ENCODE measurements around the gene EXOC2. TPM values are rescaled to one million over a fixed set of nuclear protein-coding genes. Genes with fewer than 3 reads are reported as not detected.

Gene EXOC2
- total and polyA plus RNA-seq, 2 of the 13 experiments (the other 11 are each of a cell fraction or from before 2014, with no cell fraction given): 12.6 to 22.9 TPM

DNA sequence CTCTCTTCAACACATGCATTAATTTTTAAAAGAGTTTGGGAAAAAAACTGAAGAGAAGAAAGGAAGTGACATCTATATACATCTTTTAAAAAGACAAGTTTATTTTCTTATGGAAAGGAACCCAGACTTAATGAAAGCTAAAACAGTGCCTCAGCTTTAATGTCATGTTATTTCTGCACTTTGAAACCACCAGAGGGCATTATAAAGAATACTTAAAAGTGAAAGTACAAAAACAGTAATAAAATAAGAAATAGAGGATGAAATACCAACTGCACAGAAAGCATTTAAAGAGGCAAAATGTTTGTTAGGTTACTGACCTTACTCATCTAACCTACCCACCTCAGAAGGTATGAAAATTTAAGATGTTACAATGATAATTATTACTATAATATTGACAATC lies 134.8 kb downstream of the EXOC2 start (continued):
- TF ChIP-seq, protein P1, sequence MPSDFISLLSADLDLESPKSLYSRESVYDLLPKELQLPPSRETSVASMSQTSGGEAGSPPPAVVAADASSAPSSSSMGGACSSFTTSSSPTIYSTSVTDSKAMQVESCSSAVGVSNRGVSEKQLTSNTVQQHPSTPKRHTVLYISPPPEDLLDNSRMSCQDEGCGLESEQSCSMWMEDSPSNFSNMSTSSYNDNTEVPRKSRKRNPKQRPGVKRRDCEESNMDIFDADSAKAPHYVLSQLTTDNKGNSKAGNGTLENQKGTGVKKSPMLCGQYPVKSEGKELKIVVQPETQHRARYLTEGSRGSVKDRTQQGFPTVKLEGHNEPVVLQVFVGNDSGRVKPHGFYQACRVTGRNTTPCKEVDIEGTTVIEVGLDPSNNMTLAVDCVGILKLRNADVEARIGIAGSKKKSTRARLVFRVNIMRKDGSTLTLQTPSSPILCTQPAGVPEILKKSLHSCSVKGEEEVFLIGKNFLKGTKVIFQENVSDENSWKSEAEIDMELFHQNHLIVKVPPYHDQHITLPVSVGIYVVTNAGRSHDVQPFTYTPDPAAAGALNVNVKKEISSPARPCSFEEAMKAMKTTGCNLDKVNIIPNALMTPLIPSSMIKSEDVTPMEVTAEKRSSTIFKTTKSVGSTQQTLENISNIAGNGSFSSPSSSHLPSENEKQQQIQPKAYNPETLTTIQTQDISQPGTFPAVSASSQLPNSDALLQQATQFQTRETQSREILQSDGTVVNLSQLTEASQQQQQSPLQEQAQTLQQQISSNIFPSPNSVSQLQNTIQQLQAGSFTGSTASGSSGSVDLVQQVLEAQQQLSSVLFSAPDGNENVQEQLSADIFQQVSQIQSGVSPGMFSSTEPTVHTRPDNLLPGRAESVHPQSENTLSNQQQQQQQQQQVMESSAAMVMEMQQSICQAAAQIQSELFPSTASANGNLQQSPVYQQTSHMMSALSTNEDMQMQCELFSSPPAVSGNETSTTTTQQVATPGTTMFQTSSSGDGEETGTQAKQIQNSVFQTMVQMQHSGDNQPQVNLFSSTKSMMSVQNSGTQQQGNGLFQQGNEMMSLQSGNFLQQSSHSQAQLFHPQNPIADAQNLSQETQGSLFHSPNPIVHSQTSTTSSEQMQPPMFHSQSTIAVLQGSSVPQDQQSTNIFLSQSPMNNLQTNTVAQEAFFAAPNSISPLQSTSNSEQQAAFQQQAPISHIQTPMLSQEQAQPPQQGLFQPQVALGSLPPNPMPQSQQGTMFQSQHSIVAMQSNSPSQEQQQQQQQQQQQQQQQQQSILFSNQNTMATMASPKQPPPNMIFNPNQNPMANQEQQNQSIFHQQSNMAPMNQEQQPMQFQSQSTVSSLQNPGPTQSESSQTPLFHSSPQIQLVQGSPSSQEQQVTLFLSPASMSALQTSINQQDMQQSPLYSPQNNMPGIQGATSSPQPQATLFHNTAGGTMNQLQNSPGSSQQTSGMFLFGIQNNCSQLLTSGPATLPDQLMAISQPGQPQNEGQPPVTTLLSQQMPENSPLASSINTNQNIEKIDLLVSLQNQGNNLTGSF (CRISPR knock-in tag; IDR thresholded peaks at IDR 0.05): no peak

- no peak overlapping the region for H2AFZ ChIP-seq (ENCODE audit: low read length)
- H3K4me1 ChIP-seq (ENCODE audit: insufficient read depth, low read length): no peaks in the 10 kb centered on the region
- ATAC-seq (no peak), DNase-seq (ENCODE audit: low spot score) (no peak), FAIRE-seq (no peak)
- intact Hi-C loops (cut with micrococcal nuclease; ENCODE audit: unreplicated experiment) (loop anchor here (5.0 kb wide), 1 partner anchor 365 kb away; no protein-coding TSS in a partner anchor), in situ Hi-C loops (cut with HindIII; ENCODE audit: extremely low pct_ligation_motif_present, low pct_unique_long_range_greater_than_20kb) (no loop called here)
- H3K4me2 ChIP-seq (ENCODE audit: low read depth, low read length): no peak overlapping the region
- no TSS peak for BruUV-seq (replicated peaks)
- ChIA-PET POLR2A (no interaction called here), CTCF (ENCODE audit: low intra/inter-chr PET ratio, low total read pairs) (no interaction called here)
- no peak overlapping the region for H3K27ac ChIP-seq (ENCODE audit: extremely low read length, insufficient read depth, low read length)
- no peaks in the 10 kb centered on the region for H4K20me1 ChIP-seq (ENCODE audit: insufficient read depth, low read length)
- H3K36me3 ChIP-seq (replicated peaks in 1 of 2; ENCODE audit: control insufficient read depth in 1 of 2, insufficient read depth in 2 of 2, low read length in 2 of 2): peaks cover 4 to 15% of the 10 kb centered on the region in 2 experiments; a peak in 4 of 5 replicates
- no peak overlapping the region for H3K4me3 ChIP-seq (replicated peaks in 1 of 3; ENCODE audit: insufficient read depth in 1 of 3, low read depth in 2 of 3, low read length in 3 of 3)
- 95% methylated on average over 12 of the region's 12 CpGs for WGBS (ENCODE audit: low lambda C conversion rate)
- no peaks in the 10 kb centered on the region for H3K27me3 ChIP-seq (ENCODE audit: control insufficient read depth in 1 of 2, insufficient read depth in 2 of 2, low read length in 2 of 2)
- no peaks in the 10 kb centered on the region for H3K9me3 ChIP-seq (ENCODE audit: low read length)
- no peaks in the 10 kb centered on the region for H3K79me2 ChIP-seq (ENCODE audit: insufficient read depth, low read length)
- no peak overlapping the region for H3K9ac ChIP-seq (ENCODE audit: insufficient read depth, low read depth, low read length)
- TF ChIP-seq SP2 (CRISPR knock-in tag; IDR thresholded peaks at IDR 0.05) (no peak), ZNF260 (CRISPR knock-in tag; IDR thresholded peaks at IDR 0.05; ENCODE audit: borderline replicate concordance, low read depth) (no peak), DPF2 (CRISPR knock-in tag; IDR thresholded peaks at IDR 0.05; ENCODE audit: borderline replicate concordance, low read depth) (no peak), ZNF224 (CRISPR knock-in tag; IDR thresholded peaks at IDR 0.05) (no peak), DBP (CRISPR knock-in tag; IDR thresholded peaks at IDR 0.05; ENCODE audit: not compliant biosample characterization) (no peak), DMAP1 (CRISPR knock-in tag; IDR thresholded peaks at IDR 0.05) (no peak), ZNF329 (CRISPR knock-in tag; IDR thresholded peaks at IDR 0.05; ENCODE audit: low read depth) (no peak), ZNF678 (CRISPR knock-in tag; IDR thresholded peaks at IDR 0.05) (no peak), REXO4 (CRISPR knock-in tag; IDR thresholded peaks at IDR 0.05; ENCODE audit: borderline replicate concordance) (no peak), ZNF343 (CRISPR knock-in tag; IDR thresholded peaks at IDR 0.05) (no peak)
Observed at GRCh38 chr6:551829-552350, 141.0 kb downstream of the EXOC2 start.

Measured in HepG2 (cell line).